ENCODE results near the gene PARD3.

GRCh38 chr10:34544400-34544799 lies 270.7 kb downstream of the PARD3 start:
- TF ChIP-seq, protein P1, sequence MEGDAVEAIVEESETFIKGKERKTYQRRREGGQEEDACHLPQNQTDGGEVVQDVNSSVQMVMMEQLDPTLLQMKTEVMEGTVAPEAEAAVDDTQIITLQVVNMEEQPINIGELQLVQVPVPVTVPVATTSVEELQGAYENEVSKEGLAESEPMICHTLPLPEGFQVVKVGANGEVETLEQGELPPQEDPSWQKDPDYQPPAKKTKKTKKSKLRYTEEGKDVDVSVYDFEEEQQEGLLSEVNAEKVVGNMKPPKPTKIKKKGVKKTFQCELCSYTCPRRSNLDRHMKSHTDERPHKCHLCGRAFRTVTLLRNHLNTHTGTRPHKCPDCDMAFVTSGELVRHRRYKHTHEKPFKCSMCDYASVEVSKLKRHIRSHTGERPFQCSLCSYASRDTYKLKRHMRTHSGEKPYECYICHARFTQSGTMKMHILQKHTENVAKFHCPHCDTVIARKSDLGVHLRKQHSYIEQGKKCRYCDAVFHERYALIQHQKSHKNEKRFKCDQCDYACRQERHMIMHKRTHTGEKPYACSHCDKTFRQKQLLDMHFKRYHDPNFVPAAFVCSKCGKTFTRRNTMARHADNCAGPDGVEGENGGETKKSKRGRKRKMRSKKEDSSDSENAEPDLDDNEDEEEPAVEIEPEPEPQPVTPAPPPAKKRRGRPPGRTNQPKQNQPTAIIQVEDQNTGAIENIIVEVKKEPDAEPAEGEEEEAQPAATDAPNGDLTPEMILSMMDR (IDR thresholded peaks at IDR 0.05; ENCODE audit: low read depth, low read length, poor library complexity, severe bottlenecking): no peak
- TF ChIP-seq EZH2phosphoT487 (IDR thresholded peaks at IDR 0.05; ENCODE audit: borderline replicate concordance, low read length): no peak
